ENCODE measurements around the gene BBS1. TPM values are rescaled to one million over a fixed set of nuclear protein-coding genes. Genes with fewer than 3 reads are reported as not detected.

BBS1 gene
- total RNA-seq, 2 donors from 2014 or later: 52.4 to 67.3 TPM

DNA sequence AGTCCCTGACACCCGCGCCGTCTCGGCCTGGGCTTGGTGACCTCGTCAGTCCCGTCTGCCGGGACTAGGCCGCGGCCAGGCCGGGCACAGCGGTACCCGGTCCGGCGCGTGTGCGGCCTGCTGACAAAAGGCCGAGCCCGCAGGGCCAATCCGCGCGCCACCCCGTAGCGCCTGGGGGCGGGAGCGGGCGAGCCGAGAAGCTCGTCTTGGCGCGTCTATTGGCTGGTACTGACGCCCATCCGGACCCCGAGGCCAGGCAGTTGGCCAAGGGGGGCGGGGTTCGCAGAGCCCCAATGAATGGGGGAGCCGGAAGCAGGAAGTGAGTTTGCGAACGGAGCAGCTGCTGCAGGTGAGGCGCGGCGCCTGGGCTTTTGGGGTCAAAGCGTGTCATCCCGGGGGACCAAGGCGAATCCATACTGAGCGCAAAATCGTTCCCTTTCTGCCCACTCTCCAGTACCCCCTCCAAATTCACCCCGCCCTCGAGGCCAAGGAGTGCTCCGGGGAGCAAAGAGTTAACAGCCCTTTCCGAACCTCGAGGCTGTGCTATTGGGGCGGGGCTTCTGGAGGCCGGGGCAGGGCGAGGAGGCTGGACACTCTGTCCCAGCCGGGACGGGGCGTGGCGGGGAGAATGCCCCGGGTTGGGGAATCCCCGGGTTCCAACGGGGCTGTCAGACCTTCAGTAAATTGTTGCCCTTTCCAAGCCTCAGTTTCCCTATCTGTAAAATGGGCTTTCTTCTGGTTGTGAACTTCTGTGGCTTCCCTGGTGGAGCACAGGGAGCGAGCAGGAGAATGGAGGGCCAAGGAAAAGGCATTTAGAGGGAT lies 30.1 kb upstream of the BBS1 start, which contains the start of gene DPP3:
DPP3 (plus strand) TSS at position 318 of the 822 bp plus-strand sequence. CDS start 1,767 bp downstream, outside the sequence.
- no peaks in the 10 kb centered on the region for H3K27me3 Mint-ChIP-seq (ENCODE audit: insufficient read depth)

DNA sequence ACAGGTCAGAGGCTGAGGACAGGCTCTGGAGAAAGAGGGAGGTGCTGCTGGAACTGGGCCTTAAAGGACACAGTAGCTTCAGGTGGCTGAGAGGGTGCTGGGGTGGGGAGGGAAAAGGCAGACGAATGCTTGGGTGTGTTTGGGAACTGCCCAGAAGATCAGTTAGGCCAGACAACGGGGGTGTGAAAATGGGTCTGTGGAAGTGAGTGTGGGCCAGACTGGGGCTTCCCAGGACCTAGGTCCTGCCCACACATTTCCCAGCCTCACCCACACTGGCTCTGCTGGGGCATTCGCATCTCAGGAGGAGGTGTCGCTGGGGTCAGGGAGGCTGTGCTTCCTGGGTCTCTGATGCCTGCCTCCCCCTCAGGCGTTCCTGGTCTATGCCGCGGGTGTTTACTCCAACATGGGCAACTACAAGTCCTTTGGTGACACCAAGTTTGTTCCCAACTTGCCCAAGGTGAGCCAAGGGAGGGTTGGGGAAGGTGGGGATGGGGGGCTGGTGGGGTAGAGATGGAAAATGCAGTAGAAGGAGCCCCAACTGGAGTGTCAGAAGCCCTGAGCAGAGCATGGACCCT lies 25.5 kb upstream of the BBS1 start:
- 88 to 96% methylated on average over 3 to 7 of the region's 7 CpGs for WGBS, 2 experiments (ENCODE audit: insufficient coverage in 1 of 2, insufficient read length in 1 of 2)
- H3K4me1 ChIP-seq (ENCODE audit: control insufficient read depth, insufficient read depth, low read length): no peaks in the 10 kb centered on the region
- no peak overlapping the region for H3K27ac ChIP-seq (ENCODE audit: low read depth, low read length)
- H3K9me3 ChIP-seq (ENCODE audit: control insufficient read depth, low read length): no peaks in the 10 kb centered on the region
- no peak overlapping the region for H3K4me3 ChIP-seq (ENCODE audit: low read length)
- H3K36me3 Mint-ChIP-seq (ENCODE audit: low read depth): peaks cover 47% of the 10 kb centered on the region
- TF ChIP-seq, protein P1, sequence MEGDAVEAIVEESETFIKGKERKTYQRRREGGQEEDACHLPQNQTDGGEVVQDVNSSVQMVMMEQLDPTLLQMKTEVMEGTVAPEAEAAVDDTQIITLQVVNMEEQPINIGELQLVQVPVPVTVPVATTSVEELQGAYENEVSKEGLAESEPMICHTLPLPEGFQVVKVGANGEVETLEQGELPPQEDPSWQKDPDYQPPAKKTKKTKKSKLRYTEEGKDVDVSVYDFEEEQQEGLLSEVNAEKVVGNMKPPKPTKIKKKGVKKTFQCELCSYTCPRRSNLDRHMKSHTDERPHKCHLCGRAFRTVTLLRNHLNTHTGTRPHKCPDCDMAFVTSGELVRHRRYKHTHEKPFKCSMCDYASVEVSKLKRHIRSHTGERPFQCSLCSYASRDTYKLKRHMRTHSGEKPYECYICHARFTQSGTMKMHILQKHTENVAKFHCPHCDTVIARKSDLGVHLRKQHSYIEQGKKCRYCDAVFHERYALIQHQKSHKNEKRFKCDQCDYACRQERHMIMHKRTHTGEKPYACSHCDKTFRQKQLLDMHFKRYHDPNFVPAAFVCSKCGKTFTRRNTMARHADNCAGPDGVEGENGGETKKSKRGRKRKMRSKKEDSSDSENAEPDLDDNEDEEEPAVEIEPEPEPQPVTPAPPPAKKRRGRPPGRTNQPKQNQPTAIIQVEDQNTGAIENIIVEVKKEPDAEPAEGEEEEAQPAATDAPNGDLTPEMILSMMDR (conservative IDR thresholded peaks at IDR 0.05): no peak
- H3K9ac ChIP-seq (ENCODE audit: extremely low read depth, low read length, poor library complexity, severe bottlenecking): no peak overlapping the region
- no peak overlapping the region for H3K4me3 Mint-ChIP-seq
- no peaks in the 10 kb centered on the region for H3K9me3 Mint-ChIP-seq
- no peaks in the 10 kb centered on the region for H3K27me3 ChIP-seq (ENCODE audit: control insufficient read depth, insufficient read depth, low read length, poor library complexity, severe bottlenecking)
- H3K27ac Mint-ChIP-seq: no peak overlapping the region
- DNase-seq: no peak
- no peaks in the 10 kb centered on the region for H3K27me3 Mint-ChIP-seq (ENCODE audit: insufficient read depth)
- H3K4me1 Mint-ChIP-seq: no peaks in the 10 kb centered on the region
- peaks cover 40% of the 10 kb centered on the region for H3K36me3 ChIP-seq (ENCODE audit: control insufficient read depth, insufficient read depth, low read length)

More for the DNA sequence above, 30.1 kb upstream of the BBS1 start, which contains the start of gene DPP3:
- Mint-ChIP-seq H3K9me3 (no peaks in the 10 kb centered on the region), H3K27ac (peak within 1 kb of the TSS; percentile 96), H3K4me3 (peak within 1 kb of the TSS; percentile 89), H3K36me3 (ENCODE audit: low read depth) (peaks cover 21% of the 10 kb centered on the region), H3K4me1 (no peaks in the 10 kb centered on the region)
- Histone ChIP-seq H3K4me3 (ENCODE audit: low read length) (peak within 1 kb of the TSS; percentile 88), H3K9me3 (ENCODE audit: control insufficient read depth, low read length) (no peaks in the 10 kb centered on the region), H3K27ac (ENCODE audit: low read depth, low read length) (peak within 1 kb of the TSS; percentile 92), H3K27me3 (ENCODE audit: control insufficient read depth, insufficient read depth, low read length, poor library complexity, severe bottlenecking) (no peaks in the 10 kb centered on the region), H3K9ac (ENCODE audit: extremely low read depth, low read length, poor library complexity, severe bottlenecking) (peak within 1 kb of the TSS; percentile 88), H3K36me3 (ENCODE audit: control insufficient read depth, insufficient read depth, low read length) (peaks cover 23% of the 10 kb centered on the region), H3K4me1 (ENCODE audit: control insufficient read depth, insufficient read depth, low read length) (no peaks in the 10 kb centered on the region)
- TF ChIP-seq, protein P1 (conservative IDR thresholded peaks at IDR 0.05): no peak
- 1 to 2% methylated on average over 23 to 62 of the region's 62 CpGs for WGBS, 2 experiments (ENCODE audit: insufficient coverage in 1 of 2, insufficient read length in 1 of 2)
- DNase-seq: peak; percentile 99

DNA sequence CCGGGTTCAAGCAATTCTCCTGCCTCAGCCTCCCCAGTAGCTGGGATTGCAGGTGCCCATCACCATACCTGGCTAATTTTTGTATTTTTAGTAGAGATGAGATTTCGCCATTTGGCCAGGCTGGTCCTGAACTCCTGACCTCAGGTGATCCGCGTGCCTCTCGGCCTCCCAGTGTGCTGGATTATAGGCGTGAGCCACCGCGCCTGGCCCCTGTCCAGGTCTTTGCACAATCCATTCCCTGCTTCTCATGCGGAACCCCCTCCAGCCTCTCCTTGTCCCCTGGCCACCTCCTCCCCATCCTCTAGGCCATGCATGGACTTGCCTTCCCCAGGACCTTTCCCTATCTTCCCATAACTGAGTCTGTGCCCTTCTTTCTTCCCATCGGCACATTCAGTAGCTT lies 21.5 kb upstream of the BBS1 start:
- Mint-ChIP-seq H3K9me3 (no peaks in the 10 kb centered on the region), H3K4me3 (no peak overlapping the region), H3K27me3 (ENCODE audit: insufficient read depth) (no peaks in the 10 kb centered on the region), H3K27ac (no peak overlapping the region), H3K4me1 (peaks cover 3% of the 10 kb centered on the region), H3K36me3 (ENCODE audit: low read depth) (peaks cover 55% of the 10 kb centered on the region)
- no peak overlapping the region for H3K27ac ChIP-seq (ENCODE audit: low read depth, low read length)
- H3K4me3 ChIP-seq (ENCODE audit: low read length): no peak overlapping the region
- no peak overlapping the region for H3K9ac ChIP-seq (ENCODE audit: extremely low read depth, low read length, poor library complexity, severe bottlenecking)
- TF ChIP-seq, protein P1 (conservative IDR thresholded peaks at IDR 0.05): no peak
- H3K9me3 ChIP-seq (ENCODE audit: control insufficient read depth, low read length): no peaks in the 10 kb centered on the region
- WGBS, 2 experiments (ENCODE audit: insufficient coverage in 1 of 2, insufficient read length in 1 of 2): 94 to 97% methylated on average over 8 to 10 of the region's 10 CpGs
- no peaks in the 10 kb centered on the region for H3K4me1 ChIP-seq (ENCODE audit: control insufficient read depth, insufficient read depth, low read length)
- peaks cover 43% of the 10 kb centered on the region for H3K36me3 ChIP-seq (ENCODE audit: control insufficient read depth, insufficient read depth, low read length)
- DNase-seq: no peak
- no peaks in the 10 kb centered on the region for H3K27me3 ChIP-seq (ENCODE audit: control insufficient read depth, insufficient read depth, low read length, poor library complexity, severe bottlenecking)
